ENCODE measurements around the gene NFIA. TPM values are rescaled to one million over a fixed set of nuclear protein-coding genes. Genes with fewer than 3 reads are reported as not detected.

NFIA gene
- total and polyA plus RNA-seq, 2 of the 13 experiments (the other 11 are each of a cell fraction or from before 2014, with no cell fraction given) = 14.7 to 28.5 TPM

DNA sequence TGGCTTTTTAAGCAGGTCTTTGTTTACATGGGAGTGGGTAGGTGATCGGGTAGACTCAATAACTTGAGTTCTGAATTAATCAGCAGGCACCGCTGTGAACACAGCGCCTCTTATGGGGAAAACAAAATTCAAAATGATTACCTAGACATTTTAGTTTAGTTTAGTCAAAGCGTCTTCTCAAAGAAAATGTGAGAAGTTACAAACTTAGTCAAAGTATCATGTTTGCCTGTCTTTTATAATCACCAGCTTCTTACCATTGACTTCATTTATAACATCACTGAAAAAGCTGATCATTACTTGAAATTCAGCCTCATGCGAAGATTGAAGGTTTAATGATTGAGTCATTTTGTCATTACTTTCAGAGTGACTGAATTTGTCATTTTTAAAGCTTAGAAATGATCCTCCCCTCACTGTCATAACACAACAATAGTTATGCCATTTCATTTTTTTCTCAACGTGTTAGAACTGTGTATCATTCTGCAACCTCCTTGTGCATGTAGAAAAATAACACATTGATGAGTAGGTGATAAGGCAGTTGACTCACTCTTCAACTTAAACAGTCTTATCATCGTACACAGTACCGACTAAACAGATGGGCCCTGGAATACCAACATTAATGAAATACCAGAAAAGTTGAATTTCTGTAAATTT is 188.5 kb downstream of the NFIA start (continued):
- TF ChIP-seq ZNF792 (CRISPR knock-in tag; IDR thresholded peaks at IDR 0.05) = peak; percentile 31; the same call in 1 of the 2 replicates
- TF ChIP-seq NCOR1 (IDR thresholded peaks at IDR 0.05; ENCODE audit: borderline replicate concordance, low read length) = no peak
- no peak for TF ChIP-seq FOXP1 (IDR thresholded peaks at IDR 0.05)
- TF ChIP-seq FOXP1 (CRISPR knock-in tag; IDR thresholded peaks at IDR 0.05) = peak; percentile 46; the same call in 1 of the 2 replicates
- peak; percentile 49; the same call in 1 of the 2 replicates for TF ChIP-seq FOSL1 (CRISPR knock-in tag; IDR thresholded peaks at IDR 0.05; ENCODE audit: borderline replicate concordance)
- TF ChIP-seq FOXA1 (IDR thresholded peaks at IDR 0.05) = no peak
- TF ChIP-seq FOXA1 (CRISPR knock-in tag; IDR thresholded peaks at IDR 0.05) = peak; percentile 53; the same call in 1 of the 2 replicates
- TF ChIP-seq, protein P1, sequence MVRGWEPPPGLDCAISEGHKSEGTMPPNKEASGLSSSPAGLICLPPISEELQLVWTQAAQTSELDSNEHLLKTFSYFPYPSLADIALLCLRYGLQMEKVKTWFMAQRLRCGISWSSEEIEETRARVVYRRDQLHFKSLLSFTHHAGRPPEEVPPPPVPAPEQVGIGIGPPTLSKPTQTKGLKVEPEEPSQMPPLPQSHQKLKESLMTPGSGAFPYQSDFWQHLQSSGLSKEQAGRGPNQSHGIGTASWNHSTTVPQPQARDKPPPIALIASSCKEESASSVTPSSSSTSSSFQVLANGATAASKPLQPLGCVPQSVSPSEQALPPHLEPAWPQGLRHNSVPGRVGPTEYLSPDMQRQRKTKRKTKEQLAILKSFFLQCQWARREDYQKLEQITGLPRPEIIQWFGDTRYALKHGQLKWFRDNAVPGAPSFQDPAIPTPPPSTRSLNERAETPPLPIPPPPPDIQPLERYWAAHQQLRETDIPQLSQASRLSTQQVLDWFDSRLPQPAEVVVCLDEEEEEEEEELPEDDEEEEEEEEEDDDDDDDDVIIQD (CRISPR knock-in tag; IDR thresholded peaks at IDR 0.05; ENCODE audit: low read depth) = peak; percentile 53; the same call in 1 of the 2 replicates
- no peak for TF ChIP-seq STAT5B (CRISPR knock-in tag; IDR thresholded peaks at IDR 0.05)
- peak in 1 of 2 experiments; percentile 57; a peak in 2 of 4 replicates for TF ChIP-seq EP300 (IDR thresholded peaks at IDR 0.05; ENCODE audit: low read depth in 2 of 2, low read length in 2 of 2)
- TF ChIP-seq EP300 (CRISPR knock-in tag; IDR thresholded peaks at IDR 0.05; ENCODE audit: borderline replicate concordance) = 0 out of 2 replicates have a peak, but pooled peaks have one; percentile 21
- peak; percentile 60 for TF ChIP-seq NCOA2 (CRISPR knock-in tag; IDR thresholded peaks at IDR 0.05)
- TF ChIP-seq FOXO1 (CRISPR knock-in tag; IDR thresholded peaks at IDR 0.05) = peak; percentile 37; the same call in 1 of the 2 replicates
- TF ChIP-seq KLF16 (CRISPR knock-in tag; IDR thresholded peaks at IDR 0.05) = 0 out of 4 replicates have a peak, but pooled peaks of 1 of the 2 experiments have one; percentile 25
- TF ChIP-seq, protein P2, sequence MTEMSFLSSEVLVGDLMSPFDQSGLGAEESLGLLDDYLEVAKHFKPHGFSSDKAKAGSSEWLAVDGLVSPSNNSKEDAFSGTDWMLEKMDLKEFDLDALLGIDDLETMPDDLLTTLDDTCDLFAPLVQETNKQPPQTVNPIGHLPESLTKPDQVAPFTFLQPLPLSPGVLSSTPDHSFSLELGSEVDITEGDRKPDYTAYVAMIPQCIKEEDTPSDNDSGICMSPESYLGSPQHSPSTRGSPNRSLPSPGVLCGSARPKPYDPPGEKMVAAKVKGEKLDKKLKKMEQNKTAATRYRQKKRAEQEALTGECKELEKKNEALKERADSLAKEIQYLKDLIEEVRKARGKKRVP (CRISPR knock-in tag; IDR thresholded peaks at IDR 0.05) = peak in 1 of 2 experiments; percentile 50; a peak in 1 of 4 replicates
- peak; percentile 67; the same call in 1 of the 2 replicates for TF ChIP-seq ATF3 (CRISPR knock-in tag; IDR thresholded peaks at IDR 0.05)
- no peak for TF ChIP-seq PHF8 (CRISPR knock-in tag; IDR thresholded peaks at IDR 0.05)
- TF ChIP-seq FOXA3 (CRISPR knock-in tag; IDR thresholded peaks at IDR 0.05) = peak; percentile 63
- TF ChIP-seq ARID5B (CRISPR knock-in tag; IDR thresholded peaks at IDR 0.05) = peak; percentile 57
- peak; percentile 18 for TF ChIP-seq TEAD3 (CRISPR knock-in tag; optimal IDR thresholded peaks at IDR 0.05; ENCODE audit: borderline replicate concordance)
- TF ChIP-seq SOX6 (IDR thresholded peaks at IDR 0.05) = no peak
- peak; percentile 55; the same call in 1 of the 2 replicates for TF ChIP-seq SOX6 (CRISPR knock-in tag; IDR thresholded peaks at IDR 0.05)
- peak; percentile 51; the same call in 1 of the 2 replicates for TF ChIP-seq SAP130 (CRISPR knock-in tag; IDR thresholded peaks at IDR 0.05; ENCODE audit: low read depth)
- TF ChIP-seq RXRB (CRISPR knock-in tag; IDR thresholded peaks at IDR 0.05; ENCODE audit: borderline replicate concordance) = peak; percentile 11; the same call in 1 of the 2 replicates
- no peak for TF ChIP-seq SOX13 (IDR thresholded peaks at IDR 0.05)
- TF ChIP-seq SOX13 (CRISPR knock-in tag; conservative IDR thresholded peaks at IDR 0.05 in 1 of 2, IDR thresholded peaks at IDR 0.05 in 1 of 2) = peak in 1 of 2 experiments; percentile 73; a peak in 2 of 4 replicates
